HepG2 (cell line): ENCODE measurements around the gene VDR. TPM values are rescaled to one million over a fixed set of nuclear protein-coding genes. Genes with fewer than 3 reads are reported as not detected.

Experiments
- ATAC-seq: fragments of 200-7000 bp; cut with Tn5 transposase; 3 replicates; pipeline ENCODE4 v1.9.1; 2020; ENCODE audit warnings: mild to moderate bottlenecking, moderate library complexity
- BruUV-seq: library from RNA; stranded (reverse); fragments of 400-500 nt; replicated peaks from 2 replicates; lab custom pipeline; 2021; lab: Mats Ljungman, UMichigan
- CTCF ChIA-PET: fragments of 300-600 bp; formaldehyde crosslinking; extraction: SDS; loops from one replicate; lab custom pipeline; 2021; ENCODE audit warnings: low total read pairs, inconsistent platforms, low intra/inter-chr PET ratio; lab: Yijun Ruan, JAX
- POLR2A ChIA-PET: fragments of 350-600 bp; sonication (Branson Sonifier 250); formaldehyde crosslinking; loops from one replicate; lab custom pipeline; 2020; ENCODE audit warnings: antibody characterized with exemption, inconsistent platforms; lab: Yijun Ruan, JAX
- DNase-seq: peaks from one replicate; pipeline ENCODE4 v3.0.0-alpha.2; 2015; ENCODE audit warnings: low spot score
- FAIRE-seq: peaks from 3 replicates; lab custom pipeline; 2011; peaks lifted over from hg19 to GRCh38; lab: Jason Lieb, UNC
- H2AFZ ChIP-seq: one replicate; pipeline ENCODE4 v1.6.1; 2011; ENCODE audit warnings: low read length, inconsistent platforms
- H3K27ac ChIP-seq: fragments of 300-600 bp; 3 replicates; pipeline ENCODE4 v1.8.0; 2011; ENCODE audit warnings: mixed run types, mild to moderate bottlenecking, mixed read lengths, low read length, inconsistent platforms; ENCODE audit not compliant: insufficient read depth; ENCODE audit errors: extremely low read length
- H3K27me3 ChIP-seq, 2 experiments: fragments of 200-600 bp in 1 of 2; 2 replicates in 1 of 2; 3 replicates in 1 of 2; pipeline versions ENCODE4 v1.6.0 to v1.8.0; 2011; ENCODE audit warnings: low read length in 2 of 2, mild to moderate bottlenecking in 2 of 2, moderate library complexity in 2 of 2, inconsistent platforms in 1 of 2; ENCODE audit not compliant: insufficient read depth in 2 of 2, control insufficient read depth in 1 of 2
- H3K36me3 ChIP-seq, 2 experiments: fragments of 200-600 bp in 1 of 2; replicated peaks in 1 of 2; 2 replicates in 1 of 2; 3 replicates in 1 of 2; pipeline versions ENCODE4 v1.5.1 to v1.8.0; 2011; ENCODE audit warnings: low read length in 2 of 2, inconsistent platforms in 1 of 2; ENCODE audit not compliant: insufficient read depth in 2 of 2, control insufficient read depth in 1 of 2
- H3K4me1 ChIP-seq: 2 replicates; pipeline ENCODE4 v1.5.1; 2012; ENCODE audit warnings: low read length, inconsistent platforms; ENCODE audit not compliant: insufficient read depth
- H3K4me2 ChIP-seq: 2 replicates; pipeline ENCODE4 v1.6.0; 2011; ENCODE audit warnings: low read depth, low read length, inconsistent platforms
- H3K4me3 ChIP-seq, 3 experiments: fragments of 200-600 bp in 1 of 3; sonication (generic), shearing (Covaris generic) in 1 of 3; replicated peaks in 1 of 3; 2 replicates each; pipeline ENCODE4 v1.5.1; 2011 to 2016; ENCODE audit warnings: low read length in 3 of 3, inconsistent platforms in 2 of 3, low read depth in 2 of 3, mild to moderate bottlenecking in 2 of 3, control low read depth in 1 of 3, mixed read lengths in 1 of 3; ENCODE audit not compliant: insufficient read depth in 1 of 3
- H3K79me2 ChIP-seq: one replicate; pipeline ENCODE4 v1.6.1; 2011; ENCODE audit warnings: low read length, inconsistent platforms; ENCODE audit not compliant: insufficient read depth
- H3K9ac ChIP-seq: 2 replicates; pipeline ENCODE4 v1.6.0; 2011; ENCODE audit warnings: mild to moderate bottlenecking, low read depth, low read length, inconsistent platforms; ENCODE audit not compliant: insufficient read depth
- H3K9me3 ChIP-seq: 2 replicates; pipeline ENCODE4 v1.5.1; 2012; ENCODE audit warnings: mild to moderate bottlenecking, low read length
- H4K20me1 ChIP-seq: 2 replicates; pipeline ENCODE4 v1.6.0; 2011; ENCODE audit warnings: inconsistent platforms, mild to moderate bottlenecking, low read length, moderate library complexity; ENCODE audit not compliant: insufficient read depth
- FOXP4 ChIP-seq: sonication (generic); formaldehyde crosslinking; IDR thresholded peaks from 2 replicates; pipeline ENCODE4 v1.4.0; 2020; ENCODE audit warnings: missing genetic modification reagents
- NFAT5 ChIP-seq: sonication (generic); formaldehyde crosslinking; IDR thresholded peaks from 2 replicates; pipeline ENCODE4 v1.4.0; 2020; ENCODE audit warnings: missing genetic modification reagents
- TIGD3 ChIP-seq: sonication (generic); formaldehyde crosslinking; IDR thresholded peaks from 2 replicates; pipeline ENCODE4 v1.5.1; 2020; ENCODE audit warnings: mild to moderate bottlenecking, missing genetic modification reagents, borderline replicate concordance
- ZMYM4 ChIP-seq: sonication (generic); formaldehyde crosslinking; IDR thresholded peaks from 2 replicates; pipeline ENCODE4 v1.8.1; 2023; ENCODE audit warnings: mild to moderate bottlenecking, missing genetic modification reagents
- ZNF510 ChIP-seq: sonication (generic); formaldehyde crosslinking; IDR thresholded peaks from 2 replicates; pipeline ENCODE4 v1.4.0; 2020; ENCODE audit warnings: low read depth, mild to moderate bottlenecking, missing genetic modification reagents
- ZNF7 ChIP-seq: IDR thresholded peaks from 2 replicates; pipeline ENCODE4 v1.6.1; 2016; ENCODE audit warnings: missing biosample characterization, missing genetic modification reagents
- ZNF709 ChIP-seq: sonication (generic); formaldehyde crosslinking; IDR thresholded peaks from 2 replicates; pipeline ENCODE4 v1.5.0; 2020; ENCODE audit warnings: mild to moderate bottlenecking, missing genetic modification reagents
- ZNF879 ChIP-seq: sonication (generic); formaldehyde crosslinking; IDR thresholded peaks from 2 replicates; pipeline ENCODE4 v1.8.1; 2023; ENCODE audit warnings: missing genetic modification reagents
- WGBS: methylation state at CpG from one replicate; pipeline ENCODE4 v1.1.6; 2017; ENCODE audit warnings: low lambda C conversion rate; 5-methylcytosine and 5-hydroxymethylcytosine counted together
- in situ Hi-C: cut with HindIII; loops from 2 replicates; pipeline ENCODE4 v1.10.0; 2017; ENCODE audit warnings: low pct_unique_long_range_greater_than_20kb; ENCODE audit not compliant: extremely low pct_ligation_motif_present
- intact Hi-C: fragments of 100-400 bp; cut with micrococcal nuclease; formaldehyde crosslinking; loops from one replicate; pipeline ENCODE4 v1.10.0; 2022; ENCODE audit not compliant: unreplicated experiment
- polyA plus RNA-seq, 8 experiments: library from polyadenylated mRNA; depleted of rRNA in 3 of 8; stranded (reverse) in 7 of 8; unstranded in 1 of 8; fragments of >200 nt; fragmentation: Illumina TruSeq in 4 of 8; extraction: Trizol in 4 of 8; gene quantifications; 2 replicates each; pipeline versions ENCODE4 v1.2.1 to v1.2.3, GENCODE V29; 2011 to 2016; ENCODE audit warnings: low read depth in 4 of 8, missing spikeins in 1 of 8, mixed read lengths in 1 of 8; ENCODE audit not compliant: insufficient read depth in 1 of 8
- total RNA-seq, 5 experiments: library from RNA; depleted of rRNA; stranded (reverse); fragments of >200 nt; fragmentation: Illumina TruSeq; extraction: Trizol; gene quantifications; 2 replicates each; pipeline ENCODE4 v1.2.3, GENCODE V29; 2016; ENCODE audit warnings: low read depth in 1 of 5

VDR gene
- total and polyA plus RNA-seq, 2 of the 13 experiments (the other 11 are each of a cell fraction or from before 2014, with no cell fraction given): 0.08 to 0.33 TPM

GRCh38 chr12:47837190-47838171 is 67.3 kb downstream of the VDR start (continued):
- TF ChIP-seq NFAT5 (CRISPR knock-in tag) (no peak), ZNF510 (no peak), TIGD3 (CRISPR knock-in tag) (no peak)

- ATAC-seq: no peak
- Histone ChIP-seq H2AFZ (no peak overlapping the region), H3K27ac (no peak overlapping the region), H3K9ac (no peak overlapping the region), H3K79me2 (no peaks in the 10 kb centered on the region), H3K4me3 (no peak overlapping the region), H3K9me3 (no peaks in the 10 kb centered on the region), H4K20me1 (no peaks in the 10 kb centered on the region), H3K27me3 (peaks cover 6 to 12% of the 10 kb centered on the region in 2 experiments; a peak in 4 of 5 replicates), H3K4me2 (no peak overlapping the region), H3K36me3 (no peaks in the 10 kb centered on the region)
- 14% methylated on average over 3 of the region's 3 CpGs for WGBS
- FAIRE-seq: no peak
- DNase-seq: no peak
- CTCF ChIA-PET: no interaction called here
- intact Hi-C loops: no loop called here
- POLR2A ChIA-PET: interaction anchor here (0.6 kb wide), 1 partner anchor 26 kb away, joined by 4 read pairs; no protein-coding TSS in a partner anchor
- TF ChIP-seq FOXP4 (CRISPR knock-in tag) (no peak), ZNF879 (CRISPR knock-in tag) (no peak), ZMYM4 (CRISPR knock-in tag) (no peak), ZNF709 (CRISPR knock-in tag) (no peak), ZNF7 (CRISPR knock-in tag) (no peak)
- TF ChIP-seq, all 625 proteins: peak for 0
- no TSS peak for BruUV-seq
- H3K4me1 ChIP-seq: no peaks in the 10 kb centered on the region; the same call in 1 of the 2 replicates
- in situ Hi-C loops: loop anchor here (5.0 kb wide), 2 partner anchors 48 to 118 kb away; no protein-coding TSS in a partner anchor
These were observed 69.0 kb downstream of the VDR start for GRCh38 chr12:47835831-47836155.
